HL-60/S4 treated with retinoic acid at 250 ng/mL for 4 days and 3 days (cell line): Measurements from ENCODE around the gene CCDC87.
"Not testable (repeated sequence)": the region's sequence is repeated elsewhere in the genome, so short reads cannot be mapped to it uniquely, and the experiment has no call there.

Experiments
- in situ Hi-C: fragments of 300-500 bp; cut with MboI; formaldehyde crosslinking; loops from 2 replicates; pipeline ENCODE4 v1.7.0; 2022; ENCODE audit warnings: low sequenced_read_pairs

Gene CCDC87

GRCh38 chr11:66592457-66593302, at the start of gene CCDC87, which contains the start of gene CCS:
TSS of gene CCDC87 (minus strand) at chr11:66593063. CDS start at chr11:66593015, 48 bp downstream.
TSS of gene CCS (plus strand) at chr11:66593185. CDS start at chr11:66593262, 77 bp downstream.
- in situ Hi-C loops: no loop called here

- in situ Hi-C loops: no loop called here
Measured at GRCh38 chr11:66641834-66642233, 49.0 kb upstream of the CCDC87 start.

- in situ Hi-C loops: not testable (repeated sequence)
Measured at GRCh38 chr11:66639814-66640340, 47.0 kb upstream of the CCDC87 start.

GRCh38 chr11:66639066-66639813, 46.4 kb upstream of the CCDC87 start:
- in situ Hi-C loops: no loop called here

- in situ Hi-C loops: no loop called here
Measured at GRCh38 chr11:66638177-66639065, 45.6 kb upstream of the CCDC87 start, which contains the start of gene RBM4. TSS of gene RBM4 (plus strand) at chr11:66638703. CDS start at chr11:66639712, 1,009 bp downstream.

- in situ Hi-C loops: no loop called here
Measured at GRCh38 chr11:66637557-66638176, 44.8 kb upstream of the CCDC87 start.

GRCh38 chr11:66636411-66636810, 43.5 kb upstream of the CCDC87 start:
- in situ Hi-C loops: no loop called here

GRCh38 chr11:66632952-66633351, 40.1 kb upstream of the CCDC87 start:
- in situ Hi-C loops: no loop called here

- in situ Hi-C loops: no loop called here
Measured at GRCh38 chr11:66631883-66632282, 39.0 kb upstream of the CCDC87 start.

GRCh38 chr11:66629356-66629755, 36.5 kb upstream of the CCDC87 start:
- in situ Hi-C loops: no loop called here

- in situ Hi-C loops: no loop called here
Measured at GRCh38 chr11:66628061-66628603, 35.3 kb upstream of the CCDC87 start.

GRCh38 chr11:66626926-66627325, 34.1 kb upstream of the CCDC87 start:
- in situ Hi-C loops: no loop called here

GRCh38 chr11:66626382-66626781, 33.5 kb upstream of the CCDC87 start:
- in situ Hi-C loops: no loop called here

- in situ Hi-C loops: no loop called here
Measured at GRCh38 chr11:66625752-66626149, 32.9 kb upstream of the CCDC87 start.

- in situ Hi-C loops: no loop called here
Measured at GRCh38 chr11:66625041-66625751, 32.3 kb upstream of the CCDC87 start.

- in situ Hi-C loops: no loop called here
Measured at GRCh38 chr11:66624450-66624849, 31.6 kb upstream of the CCDC87 start.

GRCh38 chr11:66619080-66619554, 26.3 kb upstream of the CCDC87 start:
- in situ Hi-C loops: no loop called here

GRCh38 chr11:66617155-66617834, 24.4 kb upstream of the CCDC87 start:
- in situ Hi-C loops: no loop called here
